ENCODE results near the gene PDGFA. TPM values are rescaled to one million over a fixed set of nuclear protein-coding genes. Genes with fewer than 3 reads are reported as not detected.

The PDGFA gene
- total and polyA plus RNA-seq, 2 experiments from 2014 or later = 35.6 to 43.1 TPM

DNA sequence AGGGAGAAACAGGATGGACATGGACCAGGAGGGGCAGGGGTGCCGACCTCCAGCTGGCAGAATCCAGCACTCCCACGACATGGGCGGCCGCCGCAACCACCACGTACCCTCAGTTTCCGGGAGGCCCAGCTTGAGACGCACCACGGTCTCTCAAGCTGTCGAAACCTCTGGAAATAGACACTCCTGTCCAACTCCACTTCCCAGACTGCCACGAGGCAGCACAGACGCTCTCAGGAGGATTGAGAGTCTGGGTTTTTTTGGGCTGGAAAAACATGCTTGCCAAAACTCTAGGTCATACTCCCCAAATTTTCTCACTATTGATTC lies 37.9 kb upstream of the PDGFA start:
- no peak overlapping the region for H3K4me3 ChIP-seq
- Mint-ChIP-seq H3K27ac (no peak overlapping the region), H3K36me3 (ENCODE audit: low read depth) (peaks cover 8% of the 10 kb centered on the region; the same call in 2 of the 3 replicates), H3K4me3 (no peak overlapping the region), H3K9me3 (no peaks in the 10 kb centered on the region), H3K27me3 (ENCODE audit: insufficient read depth, low read depth, poor library complexity) (peaks cover 17% of the 10 kb centered on the region), H3K4me1 (no peaks in the 10 kb centered on the region; the same call in 2 of the 3 replicates)
- ATAC-seq (no peak), DNase-seq (ENCODE audit: low spot score) (no peak)
- H3K36me3 ChIP-seq (ENCODE audit: insufficient read depth) = no peaks in the 10 kb centered on the region
- H3K27ac ChIP-seq (ENCODE audit: low read depth) = no peak overlapping the region
- H3K27me3 ChIP-seq (ENCODE audit: insufficient read depth) = no peaks in the 10 kb centered on the region
- H3K4me1 ChIP-seq (ENCODE audit: insufficient read depth) = no peaks in the 10 kb centered on the region
- no peaks in the 10 kb centered on the region for H3K79me2 ChIP-seq (replicated peaks; ENCODE audit: insufficient read depth)
- no peaks in the 10 kb centered on the region for H3K9me2 ChIP-seq (ENCODE audit: insufficient read depth)
- H4K20me1 ChIP-seq (replicated peaks; ENCODE audit: insufficient read depth) = no peaks in the 10 kb centered on the region
- H2AFZ ChIP-seq = no peak overlapping the region
- H3K4me2 ChIP-seq = no peak overlapping the region
- no peak for TF ChIP-seq ZNF114 (CRISPR knock-in tag; IDR thresholded peaks at IDR 0.05)
- TF ChIP-seq REST (IDR thresholded peaks at IDR 0.05; ENCODE audit: unreplicated experiment) = no peak
- TF ChIP-seq POLR2AphosphoS5 (IDR thresholded peaks at IDR 0.05; ENCODE audit: low read depth) = no peak
- TF ChIP-seq NANOG (IDR thresholded peaks at IDR 0.05; ENCODE audit: borderline replicate concordance) = no peak
- TF ChIP-seq JUNB (IDR thresholded peaks at IDR 0.05; ENCODE audit: unreplicated experiment) = no peak
- no peak for TF ChIP-seq ZNF331 (CRISPR knock-in tag; IDR thresholded peaks at IDR 0.05; ENCODE audit: low read depth)
- TF ChIP-seq, protein P1, sequence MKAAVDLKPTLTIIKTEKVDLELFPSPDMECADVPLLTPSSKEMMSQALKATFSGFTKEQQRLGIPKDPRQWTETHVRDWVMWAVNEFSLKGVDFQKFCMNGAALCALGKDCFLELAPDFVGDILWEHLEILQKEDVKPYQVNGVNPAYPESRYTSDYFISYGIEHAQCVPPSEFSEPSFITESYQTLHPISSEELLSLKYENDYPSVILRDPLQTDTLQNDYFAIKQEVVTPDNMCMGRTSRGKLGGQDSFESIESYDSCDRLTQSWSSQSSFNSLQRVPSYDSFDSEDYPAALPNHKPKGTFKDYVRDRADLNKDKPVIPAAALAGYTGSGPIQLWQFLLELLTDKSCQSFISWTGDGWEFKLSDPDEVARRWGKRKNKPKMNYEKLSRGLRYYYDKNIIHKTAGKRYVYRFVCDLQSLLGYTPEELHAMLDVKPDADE (IDR thresholded peaks at IDR 0.05) = no peak
- TF ChIP-seq STAT1 (IDR thresholded peaks at IDR 0.05; ENCODE audit: unreplicated experiment) = no peak
- H3F3A ChIP-seq (replicated peaks; ENCODE audit: low read depth) = no peaks in the 10 kb centered on the region

DNA sequence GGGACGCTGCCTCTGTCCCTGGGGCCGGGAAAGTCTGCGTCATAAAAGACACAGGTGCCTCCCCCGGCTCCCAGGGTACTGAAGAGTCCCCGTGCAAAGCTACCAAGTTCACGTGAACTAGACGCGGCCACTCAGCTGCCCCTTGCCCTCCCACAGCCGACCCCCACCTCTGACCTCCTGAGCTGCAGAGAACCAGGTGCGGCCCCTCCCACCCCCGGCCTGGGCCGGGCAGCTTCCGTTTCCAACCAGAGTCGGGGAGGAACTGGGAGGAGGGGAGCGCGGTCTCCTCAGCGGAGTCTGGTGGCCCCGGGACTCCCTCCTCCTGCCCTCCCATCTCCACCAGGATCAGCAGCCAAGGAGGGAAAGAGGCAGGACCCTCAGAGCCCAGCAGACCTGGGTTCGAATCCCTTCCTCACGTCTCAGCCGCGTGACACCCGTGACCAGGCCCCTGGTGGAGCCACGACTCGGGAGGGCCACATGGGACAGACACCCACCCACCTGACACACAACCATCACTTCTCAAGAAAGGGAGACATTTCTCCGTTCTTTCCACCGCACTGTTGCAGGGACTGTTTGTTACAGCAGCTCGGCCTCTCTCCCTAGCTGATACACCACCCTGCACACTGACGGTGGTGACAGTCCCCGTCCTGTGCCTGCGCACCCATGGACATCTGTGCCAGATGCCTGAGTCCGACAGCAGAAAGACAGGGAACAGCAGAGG lies 37.4 kb upstream of the PDGFA start:
- Mint-ChIP-seq H3K27ac (no peak overlapping the region), H3K9me3 (no peaks in the 10 kb centered on the region), H3K27me3 (ENCODE audit: insufficient read depth, low read depth, poor library complexity) (peaks cover 17% of the 10 kb centered on the region), H3K4me3 (no peak overlapping the region), H3K4me1 (no peaks in the 10 kb centered on the region), H3K36me3 (ENCODE audit: low read depth) (peaks cover 8% of the 10 kb centered on the region; the same call in 2 of the 3 replicates)
- Histone ChIP-seq H3K27ac (ENCODE audit: low read depth) (no peak overlapping the region), H3F3A (replicated peaks; ENCODE audit: low read depth) (no peaks in the 10 kb centered on the region), H3K9me2 (ENCODE audit: insufficient read depth) (no peaks in the 10 kb centered on the region), H3K79me2 (replicated peaks; ENCODE audit: insufficient read depth) (no peaks in the 10 kb centered on the region), H3K27me3 (ENCODE audit: insufficient read depth) (no peaks in the 10 kb centered on the region), H4K20me1 (replicated peaks; ENCODE audit: insufficient read depth) (no peaks in the 10 kb centered on the region), H3K4me3 (no peak overlapping the region), H2AFZ (no peak overlapping the region), H3K4me1 (ENCODE audit: insufficient read depth) (no peaks in the 10 kb centered on the region), H3K36me3 (ENCODE audit: insufficient read depth) (no peaks in the 10 kb centered on the region), H3K4me2 (no peak overlapping the region)
- ATAC-seq = no peak
- DNase-seq (ENCODE audit: low spot score) = no peak
- no peak for TF ChIP-seq EZH2phosphoT487 (IDR thresholded peaks at IDR 0.05; ENCODE audit: unreplicated experiment)
- TF ChIP-seq, protein P1 (IDR thresholded peaks at IDR 0.05) = no peak
- TF ChIP-seq ZNF114 (CRISPR knock-in tag; IDR thresholded peaks at IDR 0.05) = no peak
- TF ChIP-seq POLR2AphosphoS5 (IDR thresholded peaks at IDR 0.05; ENCODE audit: low read depth) = no peak
- no peak for TF ChIP-seq NANOG (IDR thresholded peaks at IDR 0.05; ENCODE audit: borderline replicate concordance)
- no peak for TF ChIP-seq EZH2 (IDR thresholded peaks at IDR 0.05; ENCODE audit: low read depth, unreplicated experiment)
- TF ChIP-seq STAT1 (IDR thresholded peaks at IDR 0.05; ENCODE audit: unreplicated experiment) = no peak
- TF ChIP-seq REST (IDR thresholded peaks at IDR 0.05; ENCODE audit: unreplicated experiment) = no peak
- no peak for TF ChIP-seq CTCF (conservative IDR thresholded peaks at IDR 0.05; ENCODE audit: low read depth in 2 of 2)
- no peak for TF ChIP-seq JUNB (IDR thresholded peaks at IDR 0.05; ENCODE audit: unreplicated experiment)
- no peak for TF ChIP-seq CREB1 (CRISPR knock-in tag; IDR thresholded peaks at IDR 0.05; ENCODE audit: low read depth)

Data from GM23338 (cell line).